GM19397 (cell line): Measurements from ENCODE around the gene GLIS2.
"Not testable (repeated sequence)": the region's sequence is repeated elsewhere in the genome, so short reads cannot be mapped to it uniquely, and the experiment has no call there.

ENCODE experiments used
- ATAC-seq: cut with Tn5 transposase; IDR thresholded peaks from one replicate; pipeline ENCODE4 v1.9.1; 2021; ENCODE audit warnings: mild to moderate bottlenecking, moderate library complexity; ENCODE audit not compliant: unreplicated experiment

GLIS2 gene

GRCh38 chr16:4333714-4334113 lies 17.8 kb downstream of the GLIS2 start:
- not testable (repeated sequence) for ATAC-seq

- no peak for ATAC-seq
Observed at GRCh38 chr16:4334724-4335495, 19.0 kb downstream of the GLIS2 start.

GRCh38 chr16:4336701-4337539 lies 21.1 kb downstream of the GLIS2 start:
- ATAC-seq: no peak

GRCh38 chr16:4337540-4338088 lies 21.7 kb downstream of the GLIS2 start:
- ATAC-seq: no peak

- ATAC-seq: no peak
Observed at GRCh38 chr16:4338125-4338582, 22.3 kb downstream of the GLIS2 start.

GRCh38 chr16:4338712-4339299 lies 22.9 kb downstream of the GLIS2 start:
- no peak for ATAC-seq

- no peak for ATAC-seq
Observed at GRCh38 chr16:4339455-4339854, 23.6 kb downstream of the GLIS2 start.

GRCh38 chr16:4339909-4340308 lies 24.0 kb downstream of the GLIS2 start:
- no peak for ATAC-seq

- no peak for ATAC-seq
Observed at GRCh38 chr16:4340443-4340842, 24.6 kb downstream of the GLIS2 start.

GRCh38 chr16:4341250-4341649 lies 25.4 kb downstream of the GLIS2 start:
- ATAC-seq: no peak

- ATAC-seq: no peak
Observed at GRCh38 chr16:4342866-4343744, 27.2 kb downstream of the GLIS2 start.

GRCh38 chr16:4344300-4344982 lies 28.6 kb downstream of the GLIS2 start:
- not testable (repeated sequence) for ATAC-seq

GRCh38 chr16:4344983-4345835 lies 29.3 kb downstream of the GLIS2 start:
- ATAC-seq: no peak

GRCh38 chr16:4345836-4346781 lies 30.2 kb downstream of the GLIS2 start:
- no peak for ATAC-seq

- ATAC-seq: no peak
Observed at GRCh38 chr16:4347010-4347409, 31.1 kb downstream of the GLIS2 start.

- ATAC-seq: no peak
Observed at GRCh38 chr16:4347765-4348509, 32.1 kb downstream of the GLIS2 start.

GRCh38 chr16:4349332-4349731 lies 33.5 kb downstream of the GLIS2 start:
- ATAC-seq: no peak
